ENCODE data around the gene SPOUT1. TPM values are rescaled to one million over a fixed set of nuclear protein-coding genes. Genes with fewer than 3 reads are reported as not detected.
A peak's percentile ranks its signal among the peaks of the same experiment; 100 is the strongest.

SPOUT1 gene
- polyA plus RNA-seq, 1 experiment = 45.8 TPM

- no peak overlapping the region for H3K4me3 ChIP-seq (ENCODE audit: low read depth, low read length)
- TF ChIP-seq CTCF (IDR thresholded peaks at IDR 0.05; ENCODE audit: insufficient read depth, low read depth, low read length) = no peak
- no peaks in the 10 kb centered on the region for H3K36me3 ChIP-seq (ENCODE audit: control insufficient read depth, insufficient read depth, low read length)
- H3K27me3 ChIP-seq (ENCODE audit: control insufficient read depth, insufficient read depth, low read length) = no peaks in the 10 kb centered on the region
- ChIA-PET CTCF (no interaction called here), POLR2A (no interaction called here)
- no peak for DNase-seq (ENCODE audit: low read depth)
Measured at GRCh38 chr9:128774804-128775203, 54.8 kb downstream of the SPOUT1 start.

- H3K4me3 ChIP-seq (ENCODE audit: low read depth, low read length) = no peak overlapping the region
- POLR2A ChIA-PET = no interaction called here
- no peak for DNase-seq (ENCODE audit: low read depth)
- no peaks in the 10 kb centered on the region for H3K27me3 ChIP-seq (ENCODE audit: control insufficient read depth, insufficient read depth, low read length)
- CTCF ChIA-PET = interaction anchor here (1.7 kb wide), 1 partner anchor 9 kb away, joined by 5 read pairs; no protein-coding TSS in a partner anchor
- no peak for TF ChIP-seq CTCF (IDR thresholded peaks at IDR 0.05; ENCODE audit: insufficient read depth, low read depth, low read length)
- peaks cover 1% of the 10 kb centered on the region; the same call in 1 of the 2 replicates for H3K36me3 ChIP-seq (ENCODE audit: control insufficient read depth, insufficient read depth, low read length)
Measured at GRCh38 chr9:128773049-128773448, 56.5 kb downstream of the SPOUT1 start.

- peak within 1 kb of the TSS; percentile 69 for H3K4me3 ChIP-seq (ENCODE audit: low read depth, low read length)
- DNase-seq (ENCODE audit: low read depth) = peak; percentile 20
- no peaks in the 10 kb centered on the region for H3K27me3 ChIP-seq (ENCODE audit: control insufficient read depth, insufficient read depth, low read length)
- CTCF ChIA-PET = interaction anchor here (0.6 to 1.7 kb wide), 3 partner anchors 10 to 46 kb away, joined by 3 to 5 read pairs (median 4); partner anchors contain the start of gene ENDOG
- TF ChIP-seq CTCF (IDR thresholded peaks at IDR 0.05; ENCODE audit: insufficient read depth, low read depth, low read length) = no peak
- POLR2A ChIA-PET = no interaction called here
- peaks cover 1% of the 10 kb centered on the region; the same call in 1 of the 2 replicates for H3K36me3 ChIP-seq (ENCODE audit: control insufficient read depth, insufficient read depth, low read length)
Measured at GRCh38 chr9:128771745-128772519, 57.7 kb downstream of the SPOUT1 start, which contains the start of gene ZER1. ZER1 (minus strand) TSS chr9:128771927; CDS start chr9:128755565, 16,362 bp downstream.

- ChIA-PET POLR2A (no interaction called here), CTCF (interaction anchor here (0.7 to 1.6 kb wide), 5 partner anchors 9 to 647 kb away, joined by 3 to 5 read pairs (median 4); partner anchors contain the start of gene ENDOG)
- no peak for DNase-seq (ENCODE audit: low read depth)
- no peak for TF ChIP-seq CTCF (IDR thresholded peaks at IDR 0.05; ENCODE audit: insufficient read depth, low read depth, low read length)
- Histone ChIP-seq H3K4me3 (ENCODE audit: low read depth, low read length) (peak overlapping the region; percentile 69), H3K27me3 (ENCODE audit: control insufficient read depth, insufficient read depth, low read length) (no peaks in the 10 kb centered on the region), H3K36me3 (ENCODE audit: control insufficient read depth, insufficient read depth, low read length) (peaks cover 1% of the 10 kb centered on the region; the same call in 1 of the 2 replicates)
Measured at GRCh38 chr9:128771094-128771721, 58.4 kb downstream of the SPOUT1 start.

Data from BJ (cell line).